ENCODE results near the gene ENPP6. TPM values are rescaled to one million over a fixed set of nuclear protein-coding genes. Genes with fewer than 3 reads are reported as not detected.
"Not testable (repeated sequence)": the region's sequence is repeated elsewhere in the genome, so short reads cannot be mapped to it uniquely, and the experiment has no call there.

The ENPP6 gene
- total RNA-seq, 2 donors from 2014 or later = 0.07 to 0.47 TPM

DNA sequence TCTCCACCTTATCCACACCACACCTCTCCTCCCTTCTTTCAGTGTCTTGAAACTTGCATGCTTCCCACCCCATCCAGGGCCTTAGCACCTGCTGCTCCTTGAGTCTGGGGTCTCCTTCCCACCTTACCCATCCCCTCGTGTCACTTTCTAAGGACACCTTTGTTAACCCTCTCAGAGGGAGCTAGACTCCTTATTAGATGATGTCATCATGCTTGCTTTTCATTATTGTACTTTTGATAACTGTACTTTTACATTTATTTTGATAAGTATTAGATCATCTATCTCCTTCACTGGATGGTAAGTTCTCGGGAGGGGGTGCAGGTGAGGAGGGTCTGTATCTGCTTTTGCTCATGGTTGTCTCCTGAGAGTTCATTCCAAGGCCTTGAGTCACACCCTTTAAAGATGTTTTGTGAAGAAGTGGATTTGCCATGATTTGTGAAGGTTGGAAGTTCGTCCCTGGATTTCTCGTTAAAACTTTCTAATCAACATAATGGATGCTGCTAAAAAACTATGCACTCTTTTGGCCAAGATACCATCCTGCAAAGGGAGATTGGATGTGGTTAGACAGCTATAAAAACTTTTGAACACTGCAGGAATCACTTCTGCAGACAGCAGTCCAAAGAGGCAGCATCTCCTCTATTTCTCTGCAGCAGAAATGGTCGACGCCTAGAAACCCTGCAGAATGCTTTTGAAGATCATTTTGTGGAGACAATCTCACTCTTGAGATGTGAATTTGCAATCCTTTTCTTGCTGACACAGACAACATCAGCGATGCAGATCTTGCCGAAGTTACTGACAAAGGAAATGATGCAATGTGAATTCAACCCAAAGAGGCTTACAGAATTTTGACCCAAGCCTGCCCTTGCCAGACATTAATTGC, 69.6 kb downstream of the ENPP6 start:
- no peaks in the 10 kb centered on the region for H3K36me3 Mint-ChIP-seq
- no peak for DNase-seq (ENCODE audit: low spot score in 2 of 2)
- H3K27ac Mint-ChIP-seq = no peak overlapping the region
- no peak for ATAC-seq
- H3K9me3 Mint-ChIP-seq = no peaks in the 10 kb centered on the region

DNA sequence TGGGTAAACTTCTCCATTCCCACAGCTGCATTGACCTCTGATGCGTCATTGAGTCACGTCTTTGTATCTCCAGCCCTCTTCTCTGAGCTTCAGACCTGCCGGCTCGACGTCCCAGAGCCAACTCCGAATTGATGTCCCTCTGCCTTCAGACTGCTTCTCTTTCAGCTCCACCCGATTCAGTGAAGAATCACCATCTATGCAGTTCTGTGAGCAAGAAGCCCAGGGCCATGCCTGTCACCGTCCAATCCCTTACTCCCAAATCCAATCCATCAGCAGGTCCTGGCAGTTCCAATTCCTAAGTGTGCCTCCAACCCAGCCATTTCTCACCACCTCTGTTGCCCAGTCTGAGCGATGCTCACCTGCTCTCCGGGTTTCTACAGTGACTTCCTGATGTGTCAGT, 70.7 kb downstream of the ENPP6 start:
- DNase-seq (ENCODE audit: low spot score in 2 of 2) (no peak), ATAC-seq (no peak)
- Mint-ChIP-seq H3K36me3 (no peaks in the 10 kb centered on the region), H3K9me3 (no peaks in the 10 kb centered on the region), H3K27ac (no peak overlapping the region)

DNA sequence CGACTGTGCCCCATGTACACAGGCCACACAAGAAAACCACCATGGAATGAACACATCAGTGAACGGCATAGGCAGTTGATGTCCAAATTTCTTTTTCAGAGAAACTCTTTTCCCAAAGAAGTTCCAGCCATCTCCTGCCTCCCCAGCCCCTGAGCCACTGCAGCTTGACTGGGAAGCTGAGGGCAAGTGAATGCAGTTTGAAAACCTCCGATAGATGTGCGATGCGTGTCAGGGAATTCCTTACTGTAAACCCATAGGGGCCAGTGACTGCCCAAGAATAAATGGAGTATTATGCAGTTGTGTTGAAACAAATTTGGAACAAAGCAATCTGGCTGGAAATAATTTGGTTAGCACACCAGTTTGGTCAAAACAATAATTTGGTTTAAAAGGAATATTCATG, 72.1 kb downstream of the ENPP6 start:
- Mint-ChIP-seq H3K9me3 (no peaks in the 10 kb centered on the region), H3K27ac (peak overlapping the region in 1 of 2 donors; percentile 10), H3K36me3 (no peaks in the 10 kb centered on the region)
- DNase-seq (ENCODE audit: low spot score in 2 of 2) (no peak), ATAC-seq (no peak)

DNA sequence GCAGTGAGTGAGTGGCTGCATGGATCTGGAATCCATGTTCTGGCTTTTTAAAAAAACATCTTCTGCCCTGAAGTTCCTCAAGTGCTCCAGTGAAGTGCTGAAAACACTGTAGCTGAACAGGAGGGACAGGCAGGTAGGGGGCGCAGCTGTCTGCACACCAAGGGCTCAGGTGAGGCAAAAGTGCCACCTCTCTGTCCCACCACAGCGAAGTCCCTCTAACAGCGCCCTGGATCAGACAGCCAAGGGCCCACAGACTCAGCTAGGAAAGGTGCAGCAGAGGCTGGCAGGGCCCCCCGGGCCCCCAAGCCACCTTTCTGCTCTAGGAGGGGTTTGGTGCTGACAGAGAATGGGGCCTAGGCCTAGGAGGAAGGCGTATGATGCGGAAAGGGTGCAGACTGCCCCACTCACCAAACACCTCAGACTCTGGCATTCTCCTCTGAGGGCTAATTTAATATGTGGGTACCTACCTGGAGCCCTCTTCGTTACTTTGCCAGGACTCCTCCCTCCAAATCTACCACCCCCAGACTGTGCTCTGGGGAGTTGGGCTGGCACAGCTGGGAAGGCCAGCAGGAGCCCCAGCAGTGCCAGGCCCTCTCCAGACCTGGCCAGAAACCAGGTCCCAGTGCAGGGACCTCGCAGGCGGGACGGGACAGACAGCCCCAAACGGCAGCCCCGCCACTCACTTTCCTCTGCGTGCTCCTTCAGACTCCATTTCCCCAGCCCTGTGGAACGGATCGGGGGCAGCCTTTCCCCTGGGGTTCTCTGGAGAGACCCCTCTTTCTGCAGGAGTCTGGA, 73.7 kb downstream of the ENPP6 start:
- no peak overlapping the region for H3K27ac Mint-ChIP-seq
- peaks cover 0 to 1% of the 10 kb centered on the region in 2 donors for H3K9me3 Mint-ChIP-seq
- ATAC-seq (no peak), DNase-seq (ENCODE audit: low spot score in 2 of 2) (no peak)
- no peaks in the 10 kb centered on the region for H3K36me3 Mint-ChIP-seq

DNA sequence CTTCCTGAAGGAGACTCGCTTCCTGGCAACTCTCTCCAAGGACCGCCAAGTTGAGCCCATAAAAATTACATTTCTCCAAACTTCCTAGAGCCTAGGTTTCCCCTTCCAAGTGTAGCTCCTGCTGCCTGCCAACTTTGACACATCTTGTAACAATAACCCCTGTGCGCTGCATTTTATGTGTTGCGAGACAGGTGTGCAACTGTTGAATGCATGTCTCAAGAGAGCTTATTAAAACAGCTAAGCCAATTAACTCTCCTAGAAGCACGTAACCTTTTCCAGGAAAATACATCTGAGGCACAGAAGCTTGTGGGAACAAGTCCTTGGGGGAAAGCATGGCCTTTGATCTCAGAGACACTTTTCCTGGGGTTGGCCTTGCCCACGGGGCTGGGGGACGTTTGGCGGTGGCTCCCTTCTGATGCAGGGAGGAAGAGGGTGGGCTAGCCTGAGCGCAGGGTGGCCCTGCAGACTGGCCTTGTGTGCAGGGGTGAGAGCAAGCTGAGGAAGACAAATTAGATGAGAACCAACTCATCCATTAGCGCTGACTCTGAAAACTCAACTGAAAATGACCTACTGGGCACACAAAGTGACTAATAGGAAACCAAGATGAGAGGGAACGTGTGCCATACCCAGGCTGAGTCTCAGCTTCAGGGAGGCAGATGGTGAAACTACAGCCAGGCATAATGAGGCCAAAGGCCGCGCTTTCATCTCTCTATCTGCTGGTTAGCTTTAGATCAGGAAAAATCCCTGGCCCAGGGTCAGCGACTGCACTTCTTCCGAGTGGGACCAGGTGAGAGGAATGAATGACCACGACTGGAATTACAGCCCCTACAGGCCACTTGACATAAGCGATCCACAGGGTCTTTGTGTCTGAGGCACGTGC, 75.3 kb downstream of the ENPP6 start:
- ATAC-seq (no peak), DNase-seq (ENCODE audit: low spot score in 2 of 2) (no peak)
- Mint-ChIP-seq H3K27ac (no peak overlapping the region), H3K9me3 (peaks cover 0 to 10% of the 10 kb centered on the region in 2 donors), H3K36me3 (peaks cover 0 to 6% of the 10 kb centered on the region in 2 donors)

DNA sequence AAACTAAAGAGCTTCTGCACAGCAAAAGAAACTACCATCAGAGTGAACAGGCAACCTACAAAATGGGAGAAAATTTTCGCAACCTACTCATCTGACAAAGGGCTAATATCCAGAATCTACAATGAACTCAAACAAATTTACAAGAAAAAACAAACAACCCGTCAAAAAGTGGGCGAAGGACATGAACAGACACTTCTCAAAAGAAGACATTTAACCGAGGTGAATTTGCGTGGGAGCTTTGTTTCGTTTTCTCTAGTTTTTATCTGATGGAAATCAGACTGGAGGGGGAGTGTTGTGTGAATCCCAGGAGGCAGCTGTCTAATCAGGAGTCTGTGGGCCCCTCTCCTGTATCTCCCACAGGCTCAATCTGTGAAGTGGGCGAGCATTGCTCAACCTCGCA, 76.8 kb downstream of the ENPP6 start:
- H3K27ac Mint-ChIP-seq; ATAC-seq; DNase-seq (ENCODE audit: low spot score in 2 of 2): not testable (repeated sequence)
- peaks cover 8 to 23% of the 10 kb centered on the region in 2 donors for H3K9me3 Mint-ChIP-seq
- H3K36me3 Mint-ChIP-seq = peaks cover 11 to 14% of the 10 kb centered on the region in 2 donors

DNA sequence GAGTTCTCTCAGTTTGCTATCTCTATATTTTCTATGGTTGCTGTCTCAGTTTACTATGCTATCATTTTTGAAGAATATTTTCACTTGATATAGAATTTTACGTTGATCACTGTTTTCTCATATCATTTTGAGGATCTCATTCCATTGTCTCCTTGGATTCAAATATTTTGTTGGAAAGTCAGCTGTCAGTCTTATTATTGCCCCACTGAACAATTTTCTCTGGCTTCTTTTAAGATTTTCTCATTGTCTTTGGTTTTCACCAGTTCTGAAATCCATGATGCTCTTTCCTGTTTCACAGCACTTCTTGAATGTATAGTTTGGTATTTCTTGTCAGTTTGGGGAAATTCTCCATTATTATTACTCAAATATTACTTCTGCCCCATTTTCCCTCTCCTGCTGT, 81.1 kb downstream of the ENPP6 start:
- DNase-seq (ENCODE audit: low spot score in 2 of 2) (no peak), ATAC-seq (no peak)
- Mint-ChIP-seq H3K9me3 (peaks cover 8 to 25% of the 10 kb centered on the region in 2 donors), H3K27ac (no peak overlapping the region), H3K36me3 (peaks cover 11 to 14% of the 10 kb centered on the region in 2 donors)

DNA sequence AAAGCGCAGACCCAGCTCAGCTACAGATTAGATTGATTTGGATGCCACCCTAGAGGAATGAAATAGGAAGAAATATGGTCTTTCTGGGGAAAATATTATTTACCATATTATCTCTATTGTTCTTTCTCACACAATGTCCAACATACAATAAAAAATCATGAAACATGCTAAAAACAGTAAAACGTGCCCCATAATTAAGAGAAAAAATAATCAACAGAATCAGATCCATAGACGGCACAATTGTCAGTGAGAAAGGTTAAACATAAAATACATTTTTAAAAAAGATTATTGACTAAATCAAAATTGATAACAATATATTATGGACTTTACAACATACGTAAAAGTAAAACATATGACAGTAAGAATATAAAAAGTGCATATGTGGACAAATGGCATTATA, 90.9 kb downstream of the ENPP6 start:
- no peaks in the 10 kb centered on the region for H3K9me3 Mint-ChIP-seq
- H3K27ac Mint-ChIP-seq = no peak overlapping the region
- no peaks in the 10 kb centered on the region for H3K36me3 Mint-ChIP-seq
- ATAC-seq (no peak), DNase-seq (ENCODE audit: low spot score in 2 of 2) (no peak)

DNA sequence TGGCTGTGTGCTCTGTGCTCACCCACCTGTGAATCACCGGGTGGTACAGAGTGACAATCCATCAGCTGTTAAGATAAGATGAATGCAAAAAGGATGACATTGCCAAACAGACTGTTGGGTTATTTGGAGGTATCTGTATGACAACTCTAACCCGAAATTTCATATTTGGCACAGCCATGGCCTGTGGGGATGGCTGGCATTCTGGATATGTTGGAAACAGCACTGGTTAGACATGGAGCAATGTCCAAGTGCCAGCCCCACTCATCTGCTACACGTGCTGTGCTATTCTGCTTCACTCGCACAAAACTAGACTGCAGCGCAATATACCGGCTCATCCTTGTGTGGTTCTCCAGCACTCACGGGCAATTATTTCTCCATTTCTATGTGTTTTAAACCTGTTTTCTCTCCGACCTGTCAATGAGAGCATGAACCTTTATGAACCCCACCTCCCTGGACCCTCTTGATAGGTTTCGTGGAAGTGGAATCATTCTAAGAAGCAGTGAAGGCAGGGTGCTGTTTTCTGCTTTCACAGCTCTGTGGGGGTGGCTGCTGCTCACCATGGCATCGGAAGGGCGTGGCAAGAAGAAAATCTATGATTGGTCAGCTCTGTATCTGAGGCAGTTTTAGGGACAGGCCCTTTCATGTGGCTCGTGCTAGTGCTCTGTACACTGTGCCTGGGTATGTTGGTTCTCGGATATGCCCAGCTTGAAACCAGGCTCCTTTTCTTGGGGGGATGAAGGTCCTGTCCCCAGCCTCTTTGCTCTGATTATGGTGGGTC, 94.9 kb downstream of the ENPP6 start:
- no peak overlapping the region for H3K27ac Mint-ChIP-seq
- DNase-seq (ENCODE audit: low spot score in 2 of 2) (no peak), ATAC-seq (no peak)
- no peaks in the 10 kb centered on the region for H3K9me3 Mint-ChIP-seq
- no peaks in the 10 kb centered on the region for H3K36me3 Mint-ChIP-seq

DNA sequence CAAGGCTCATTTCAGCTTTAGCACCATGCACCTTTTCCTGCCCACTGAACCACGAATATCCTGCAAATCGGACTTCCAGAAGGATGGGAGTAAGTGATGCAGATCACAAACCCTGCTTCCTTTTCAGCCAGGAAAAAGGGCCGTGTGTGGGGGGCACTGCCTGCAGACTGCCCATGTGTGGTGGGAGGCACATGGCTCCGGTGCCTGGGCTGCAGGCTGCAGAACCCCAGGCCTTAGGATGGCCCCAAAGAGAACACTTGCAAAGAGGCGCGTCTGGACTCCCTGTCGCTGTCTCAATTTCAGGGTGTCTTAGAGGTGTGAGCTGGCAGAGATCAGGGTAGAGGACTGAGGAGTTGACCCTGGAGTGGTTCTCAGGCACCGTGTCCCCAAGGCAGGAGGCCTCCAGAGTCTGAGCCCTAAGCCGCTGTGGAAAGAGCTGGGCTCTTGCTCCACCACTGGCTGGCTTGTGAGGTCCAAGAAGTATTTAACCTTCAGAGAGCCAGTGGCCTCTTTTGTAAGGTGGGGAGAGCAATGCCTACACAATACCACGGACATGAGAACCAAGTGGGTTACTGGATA, 97.0 kb downstream of the ENPP6 start:
- no peaks in the 10 kb centered on the region for H3K36me3 Mint-ChIP-seq

DNA sequence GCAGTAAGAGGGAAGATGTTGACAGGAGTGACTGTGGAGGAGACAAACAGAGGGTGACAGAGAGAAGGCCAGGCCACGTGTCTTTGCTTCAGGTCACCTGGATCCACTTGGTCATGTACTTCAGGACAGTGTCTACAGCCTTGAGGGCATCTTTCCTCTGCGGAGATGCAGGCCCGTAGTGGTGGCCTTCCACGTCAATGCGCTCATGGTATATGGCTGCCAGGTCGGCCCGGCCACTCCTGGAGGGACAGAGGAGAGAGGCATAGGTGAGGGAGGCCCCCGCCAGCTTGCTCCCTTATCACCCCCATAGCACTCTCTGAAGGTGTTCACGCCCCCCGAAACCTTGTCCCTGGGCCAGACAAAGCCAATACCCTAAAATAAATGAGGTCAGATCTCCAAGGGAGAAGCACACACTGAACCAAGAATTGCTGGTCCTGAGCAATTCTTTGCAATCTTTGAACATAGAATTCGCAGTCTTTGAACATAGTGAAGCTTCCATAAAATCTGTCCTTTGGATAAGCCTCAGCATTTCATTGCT, 99.9 kb downstream of the ENPP6 start:
- ATAC-seq (no peak), DNase-seq (ENCODE audit: low spot score in 2 of 2) (no peak)
- Mint-ChIP-seq H3K9me3 (no peaks in the 10 kb centered on the region), H3K27ac (no peak overlapping the region), H3K36me3 (no peaks in the 10 kb centered on the region)

More for the DNA sequence above, 97.0 kb downstream of the ENPP6 start:
- DNase-seq (ENCODE audit: low spot score in 2 of 2) = no peak
- no peak for ATAC-seq
- no peak overlapping the region for H3K27ac Mint-ChIP-seq
- H3K9me3 Mint-ChIP-seq = no peaks in the 10 kb centered on the region

DNA sequence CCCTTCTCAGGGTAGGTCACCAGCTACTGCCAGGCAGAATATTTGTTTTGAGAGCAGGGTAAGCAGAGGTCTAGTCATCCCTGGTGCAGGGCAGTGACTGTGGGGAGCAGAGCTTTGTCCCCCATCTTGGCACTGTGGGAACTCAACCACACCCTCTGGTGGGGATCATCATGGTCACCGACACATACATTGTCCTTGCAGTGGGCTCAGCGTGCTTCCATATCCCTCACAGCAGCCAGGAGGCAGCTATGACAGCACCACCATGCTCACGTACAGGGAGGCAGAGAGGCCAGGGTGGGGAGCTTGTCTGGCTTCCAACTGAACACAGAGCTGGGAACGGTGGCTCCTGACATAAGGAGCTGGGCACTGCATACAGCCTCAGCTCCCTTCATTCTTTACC, 102.3 kb downstream of the ENPP6 start:
- H3K36me3 Mint-ChIP-seq = no peaks in the 10 kb centered on the region
- DNase-seq (ENCODE audit: low spot score in 2 of 2) = no peak
- no peak for ATAC-seq
- H3K27ac Mint-ChIP-seq = no peak overlapping the region
- H3K9me3 Mint-ChIP-seq = no peaks in the 10 kb centered on the region

DNA sequence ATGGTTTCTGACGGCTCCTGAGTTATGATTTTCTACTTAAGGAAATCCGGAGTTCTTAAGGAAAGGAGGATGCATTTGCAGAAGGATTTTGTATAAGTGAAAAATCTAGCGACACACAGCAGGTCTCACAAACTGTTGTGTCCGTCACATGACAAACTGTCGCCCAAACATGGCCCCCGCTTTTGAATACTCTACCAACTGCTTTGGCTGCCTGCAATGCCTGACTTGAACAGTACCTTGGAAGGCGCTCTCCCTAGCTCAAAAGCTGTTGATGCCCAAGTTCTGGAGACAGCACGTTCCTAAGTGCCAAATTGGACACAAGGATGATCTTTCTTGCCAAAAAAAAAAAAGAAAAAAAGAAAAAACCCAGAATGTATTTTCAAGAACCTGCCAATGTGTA, 103.2 kb downstream of the ENPP6 start:
- no peaks in the 10 kb centered on the region for H3K9me3 Mint-ChIP-seq
- H3K36me3 Mint-ChIP-seq = no peaks in the 10 kb centered on the region
- DNase-seq (ENCODE audit: low spot score in 2 of 2) = no peak
- no peak overlapping the region for H3K27ac Mint-ChIP-seq
- no peak for ATAC-seq

DNA sequence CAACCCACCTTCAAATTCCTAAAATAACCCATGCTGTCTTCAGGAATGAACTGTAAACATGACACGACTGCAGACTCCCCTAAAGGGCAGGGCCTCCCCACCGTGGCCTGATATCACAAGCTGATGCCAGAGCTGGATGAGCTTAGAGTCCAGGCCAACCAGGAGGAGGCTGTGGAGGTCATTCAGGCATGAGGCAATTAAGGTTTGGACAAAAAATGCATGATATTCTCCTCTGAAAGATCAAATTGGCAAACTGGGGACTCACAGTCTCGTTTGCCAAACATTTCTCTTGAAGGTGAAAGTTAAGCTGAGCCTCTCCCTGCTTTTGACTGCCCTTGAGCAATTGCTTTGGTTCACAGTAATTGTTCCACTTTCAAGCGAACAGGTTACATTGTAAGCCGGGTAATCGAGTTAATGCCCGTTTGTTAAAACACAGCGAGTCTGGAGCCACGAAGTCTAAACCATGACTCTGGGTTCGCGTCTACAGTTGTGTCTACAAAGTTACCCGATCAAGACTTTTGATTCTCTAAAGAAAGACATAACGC, 105.6 kb downstream of the ENPP6 start:
- ATAC-seq = no peak
- no peak for DNase-seq (ENCODE audit: low spot score in 2 of 2)
- Mint-ChIP-seq H3K36me3 (no peaks in the 10 kb centered on the region), H3K27ac (no peak overlapping the region), H3K9me3 (no peaks in the 10 kb centered on the region)

DNA sequence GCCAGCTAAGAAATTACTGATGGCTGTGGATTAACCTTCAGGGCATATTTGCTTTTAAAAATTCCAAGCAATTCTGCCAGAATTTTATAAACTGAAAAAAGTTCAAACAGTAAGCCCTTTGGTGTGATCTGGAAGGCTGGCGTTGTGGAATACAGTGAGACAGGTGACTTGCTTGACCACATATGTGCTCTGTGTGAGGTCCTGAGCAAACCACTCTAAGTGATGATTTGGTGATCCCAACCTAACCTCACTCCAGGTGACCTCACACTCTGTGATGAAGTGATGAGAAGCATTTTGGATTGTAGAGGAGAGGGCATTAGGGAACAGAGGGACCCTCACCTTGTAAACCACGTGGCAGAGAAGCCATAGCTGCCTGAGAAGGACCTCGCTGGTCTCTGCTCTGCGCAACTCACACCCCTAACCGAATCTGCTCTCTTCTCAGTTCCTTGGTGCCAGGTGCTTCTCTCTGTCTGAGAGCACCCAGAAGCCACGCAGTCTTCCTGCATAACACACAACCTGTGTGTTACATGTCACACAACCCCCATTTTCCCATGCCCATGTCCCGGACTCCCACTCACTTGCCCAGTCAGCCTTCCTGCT, 106.3 kb downstream of the ENPP6 start:
- Mint-ChIP-seq H3K27ac (no peak overlapping the region), H3K9me3 (no peaks in the 10 kb centered on the region), H3K36me3 (no peaks in the 10 kb centered on the region)
- DNase-seq (ENCODE audit: low spot score in 2 of 2) = no peak
- ATAC-seq = no peak
